ENCODE data around the gene HCRTR1. TPM values are rescaled to one million over a fixed set of nuclear protein-coding genes. Genes with fewer than 3 reads are reported as not detected.
"Not testable (repeated sequence)": the region's sequence is repeated elsewhere in the genome, so short reads cannot be mapped to it uniquely, and the experiment has no call there.

HCRTR1 gene
- total and polyA plus RNA-seq, 7 donors, result 0.03 TPM; not detected in 6

- TF ChIP-seq POLR2AphosphoS5 (IDR thresholded peaks at IDR 0.05) (no peak), EP300 (IDR thresholded peaks at IDR 0.05) (no peak)
- H3K4me1 ChIP-seq, result peaks cover 0 to 94% (median 90%) of the 10 kb centered on the region in 4 donors
- intact Hi-C loops (cut with DNase I), result loop anchor here (5.0 kb wide), 1 partner anchor 117 kb away; the partner anchor contains the start of gene COL16A1
- H3K4me3 ChIP-seq, result no peak overlapping the region
- WGBS, 2 donors, result 91% methylated on average over 27 of the region's 27 CpGs
- H3K9me3 ChIP-seq, result no peaks in the 10 kb centered on the region
- H3K27ac ChIP-seq, result peak overlapping the region; percentile 94 to 98 (median 96)
- no peak for DNase-seq
- H3K36me3 ChIP-seq, result peaks cover 0 to 25% (median 12%) of the 10 kb centered on the region in 4 donors
- no peaks in the 10 kb centered on the region for H3K27me3 ChIP-seq
Observed at GRCh38 chr1:31584869-31585735, 32.4 kb upstream of the HCRTR1 start.

- no peak overlapping the region for H3K4me3 ChIP-seq
- H3K36me3 ChIP-seq, result peaks cover 0 to 25% (median 12%) of the 10 kb centered on the region in 4 donors
- intact Hi-C loops (cut with DNase I), result no loop called here
- peak overlapping the region; percentile 94 to 98 (median 96) for H3K27ac ChIP-seq
- no peaks in the 10 kb centered on the region for H3K9me3 ChIP-seq
- DNase-seq, result no peak
- TF ChIP-seq EP300 (IDR thresholded peaks at IDR 0.05), result no peak
- H3K27me3 ChIP-seq, result no peaks in the 10 kb centered on the region
- 87 to 88% methylated on average over 11 of the region's 11 CpGs for WGBS, 2 donors
- peaks cover 0 to 87% (median 83%) of the 10 kb centered on the region in 4 donors for H3K4me1 ChIP-seq
Observed at GRCh38 chr1:31585736-31586365, 31.6 kb upstream of the HCRTR1 start.

- H3K27ac ChIP-seq, result peak overlapping the region; percentile 94 to 98 (median 96)
- intact Hi-C loops (cut with DNase I), result no loop called here
- TF ChIP-seq POLR2A (IDR thresholded peaks at IDR 0.05), result no peak
- TF ChIP-seq, protein P1, sequence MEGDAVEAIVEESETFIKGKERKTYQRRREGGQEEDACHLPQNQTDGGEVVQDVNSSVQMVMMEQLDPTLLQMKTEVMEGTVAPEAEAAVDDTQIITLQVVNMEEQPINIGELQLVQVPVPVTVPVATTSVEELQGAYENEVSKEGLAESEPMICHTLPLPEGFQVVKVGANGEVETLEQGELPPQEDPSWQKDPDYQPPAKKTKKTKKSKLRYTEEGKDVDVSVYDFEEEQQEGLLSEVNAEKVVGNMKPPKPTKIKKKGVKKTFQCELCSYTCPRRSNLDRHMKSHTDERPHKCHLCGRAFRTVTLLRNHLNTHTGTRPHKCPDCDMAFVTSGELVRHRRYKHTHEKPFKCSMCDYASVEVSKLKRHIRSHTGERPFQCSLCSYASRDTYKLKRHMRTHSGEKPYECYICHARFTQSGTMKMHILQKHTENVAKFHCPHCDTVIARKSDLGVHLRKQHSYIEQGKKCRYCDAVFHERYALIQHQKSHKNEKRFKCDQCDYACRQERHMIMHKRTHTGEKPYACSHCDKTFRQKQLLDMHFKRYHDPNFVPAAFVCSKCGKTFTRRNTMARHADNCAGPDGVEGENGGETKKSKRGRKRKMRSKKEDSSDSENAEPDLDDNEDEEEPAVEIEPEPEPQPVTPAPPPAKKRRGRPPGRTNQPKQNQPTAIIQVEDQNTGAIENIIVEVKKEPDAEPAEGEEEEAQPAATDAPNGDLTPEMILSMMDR (IDR thresholded peaks at IDR 0.05), result no peak
- TF ChIP-seq POLR2AphosphoS5 (IDR thresholded peaks at IDR 0.05), result no peak
- TF ChIP-seq EP300 (IDR thresholded peaks at IDR 0.05), result no peak
- no peaks in the 10 kb centered on the region for H3K27me3 ChIP-seq
- peaks cover 0 to 83% (median 78%) of the 10 kb centered on the region in 4 donors for H3K4me1 ChIP-seq
- H3K36me3 ChIP-seq, result peaks cover 0 to 25% (median 12%) of the 10 kb centered on the region in 4 donors
- H3K9me3 ChIP-seq, result no peaks in the 10 kb centered on the region
- H3K4me3 ChIP-seq, result no peak overlapping the region
- WGBS, 2 donors, result 81 to 86% methylated on average over 47 of the region's 47 CpGs
- no peak for DNase-seq
Observed at GRCh38 chr1:31586376-31587327, 30.8 kb upstream of the HCRTR1 start.

- H3K9me3 ChIP-seq; H3K4me3 ChIP-seq; intact Hi-C loops (cut with DNase I); DNase-seq; H3K27me3 ChIP-seq: not testable (repeated sequence)
- peaks cover 0 to 25% (median 12%) of the 10 kb centered on the region in 4 donors for H3K36me3 ChIP-seq
- peaks cover 0 to 82% (median 78%) of the 10 kb centered on the region in 4 donors for H3K4me1 ChIP-seq
- WGBS, 2 donors, result 92 to 93% methylated on average over 5 of the region's 5 CpGs
- peak overlapping the region; percentile 94 to 98 (median 96) for H3K27ac ChIP-seq
Observed at GRCh38 chr1:31587328-31587699, 30.2 kb upstream of the HCRTR1 start.

DNA sequence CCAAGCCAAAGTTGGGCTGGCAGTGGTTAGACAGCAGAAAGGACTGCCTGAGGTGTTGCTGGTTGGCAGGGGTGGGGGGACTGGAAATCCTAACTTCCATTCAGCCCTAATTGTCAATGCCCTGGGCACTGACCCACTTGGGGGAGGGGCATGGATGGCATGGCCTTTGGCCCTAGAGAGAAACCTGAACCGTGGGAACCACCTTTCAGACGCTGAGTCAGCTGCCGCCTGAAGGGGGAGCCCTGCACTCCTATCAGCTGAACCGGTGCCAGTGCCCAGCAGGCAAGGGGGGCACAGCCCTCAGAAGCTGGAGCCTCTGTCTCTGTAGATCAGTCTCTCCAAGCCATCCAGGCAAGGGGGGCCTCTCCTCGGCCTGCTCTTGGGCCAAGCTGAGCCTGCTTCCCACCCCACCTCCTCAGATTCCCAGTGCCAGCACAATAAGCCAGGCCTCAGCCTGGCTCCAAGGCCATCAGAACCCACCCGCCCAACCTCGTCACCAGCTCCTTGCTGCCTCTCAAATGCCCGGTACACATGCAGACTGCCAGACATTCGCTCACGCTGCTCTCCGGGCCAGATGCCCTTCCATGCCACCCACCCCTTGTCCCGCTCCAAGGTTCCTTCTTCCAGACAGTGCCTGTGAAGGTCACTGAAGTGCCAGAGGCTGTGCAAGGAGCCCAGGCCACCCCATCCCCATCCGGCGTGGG is 29.6 kb upstream of the HCRTR1 start:
- peak overlapping the region in 3 of 4 donors; percentile 30 to 55 (median 51) for H3K4me3 ChIP-seq
- peak; percentile 89 for DNase-seq

More for the DNA sequence above, 29.6 kb upstream of the HCRTR1 start:
- intact Hi-C loops (cut with DNase I), result no loop called here
- H3K36me3 ChIP-seq, result peaks cover 0 to 25% (median 12%) of the 10 kb centered on the region in 4 donors
- H3K4me1 ChIP-seq, result peaks cover 0 to 76% (median 72%) of the 10 kb centered on the region in 4 donors
- 35 to 52% methylated on average over 14 of the region's 14 CpGs for WGBS, 2 donors
- TF ChIP-seq EP300 (IDR thresholded peaks at IDR 0.05) (no peak), POLR2AphosphoS5 (IDR thresholded peaks at IDR 0.05) (peak; percentile 3 to 52 (median 42)), POLR2A (IDR thresholded peaks at IDR 0.05) (no peak)
- TF ChIP-seq, protein P1 (IDR thresholded peaks at IDR 0.05), result peak; percentile 22 to 61 (median 56)
- peak overlapping the region; percentile 94 to 98 (median 96) for H3K27ac ChIP-seq
- no peaks in the 10 kb centered on the region for H3K9me3 ChIP-seq
- no peaks in the 10 kb centered on the region for H3K27me3 ChIP-seq

Data from sigmoid colon (tissue), 7 donors.